ENCODE data around the gene BTG2. TPM values are rescaled to one million over a fixed set of nuclear protein-coding genes. Genes with fewer than 3 reads are reported as not detected.

The BTG2 gene
- total RNA-seq, 1 experiment from 2014 or later: 19.4 TPM

- TF ChIP-seq ZNF416 (CRISPR knock-in tag; IDR thresholded peaks at IDR 0.05) (no peak), GRHL2 (CRISPR knock-in tag; IDR thresholded peaks at IDR 0.05; ENCODE audit: insufficient replicate concordance, severe bottlenecking) (no peak), ZBTB43 (CRISPR knock-in tag; IDR thresholded peaks at IDR 0.05) (no peak), ARID4B (CRISPR knock-in tag; IDR thresholded peaks at IDR 0.05; ENCODE audit: borderline replicate concordance) (no peak), ATF6 (CRISPR knock-in tag; IDR thresholded peaks at IDR 0.05) (no peak), FOXJ3 (CRISPR knock-in tag; IDR thresholded peaks at IDR 0.05; ENCODE audit: borderline replicate concordance) (no peak)
Measured at GRCh38 chr1:203300441-203301330, 4.6 kb upstream of the BTG2 start (continued).

- TF ChIP-seq GABPB1 (CRISPR knock-in tag; IDR thresholded peaks at IDR 0.05): no peak
- no peak for TF ChIP-seq SP1 (CRISPR knock-in tag; conservative IDR thresholded peaks at IDR 0.05)
- no peak for TF ChIP-seq PRRX2 (CRISPR knock-in tag; IDR thresholded peaks at IDR 0.05)
- TF ChIP-seq TP53 (CRISPR knock-in tag; IDR thresholded peaks at IDR 0.05): no peak
- Mint-ChIP-seq H3K27me3 (ENCODE audit: low read depth) (peaks cover 89% of the 10 kb centered on the region), H3K36me3 (no peaks in the 10 kb centered on the region), H3K4me1 (peaks cover 20% of the 10 kb centered on the region), H3K4me3 (no peak overlapping the region), H3K9me3 (no peaks in the 10 kb centered on the region), H3K27ac (no peak overlapping the region)
- no peak for ATAC-seq
- no peak for DNase-seq (ENCODE audit: low spot score)
- ChIA-PET CTCF (interaction anchor here (0.6 kb wide), 1 partner anchor 464 kb away, joined by 3 read pairs; no protein-coding TSS in a partner anchor), POLR2A (no interaction called here)
Measured at GRCh38 chr1:203301331-203301668, 4.0 kb upstream of the BTG2 start.

- H3K27ac Mint-ChIP-seq: no peak overlapping the region
- POLR2A ChIA-PET: no interaction called here
- peaks cover 32% of the 10 kb centered on the region for H3K4me1 Mint-ChIP-seq
- peaks cover 90% of the 10 kb centered on the region for H3K27me3 Mint-ChIP-seq (ENCODE audit: low read depth)
- CTCF ChIA-PET: no interaction called here
- no peak for ATAC-seq
- no peaks in the 10 kb centered on the region for H3K9me3 Mint-ChIP-seq
- H3K4me3 Mint-ChIP-seq: no peak overlapping the region
- DNase-seq (ENCODE audit: low spot score): no peak
- H3K36me3 Mint-ChIP-seq: no peaks in the 10 kb centered on the region
- no peak for TF ChIP-seq ELF4 (CRISPR knock-in tag; IDR thresholded peaks at IDR 0.05; ENCODE audit: low read depth)
- TF ChIP-seq CTCF (IDR thresholded peaks at IDR 0.05): no peak
- TF ChIP-seq GRHL2 (CRISPR knock-in tag; IDR thresholded peaks at IDR 0.05; ENCODE audit: insufficient replicate concordance, severe bottlenecking): no peak
- no peak for TF ChIP-seq IRF2 (CRISPR knock-in tag; IDR thresholded peaks at IDR 0.05; ENCODE audit: borderline replicate concordance, low read depth)
Measured at GRCh38 chr1:203302456-203302855, 2.9 kb upstream of the BTG2 start.

Data from WTC11 (cell line).